ENCODE results near the gene ZNF277. TPM values are rescaled to one million over a fixed set of nuclear protein-coding genes. Genes with fewer than 3 reads are reported as not detected.

The ZNF277 gene
- total RNA-seq, 1 donor from 2014 or later, result 23.7 TPM

GRCh38 chr7:112176693-112177415 is 29.6 kb upstream of the ZNF277 start:
- no peak overlapping the region for H3K4me3 Mint-ChIP-seq
- H3K27ac Mint-ChIP-seq, result no peak overlapping the region

GRCh38 chr7:112180223-112180622 is 26.3 kb upstream of the ZNF277 start:
- Mint-ChIP-seq H3K27ac (no peak overlapping the region), H3K27me3 (ENCODE audit: low read depth) (peaks cover 2% of the 10 kb centered on the region), H3K36me3 (no peaks in the 10 kb centered on the region), H3K4me3 (no peak overlapping the region), H3K4me1 (peaks cover 19% of the 10 kb centered on the region), H3K9me3 (no peaks in the 10 kb centered on the region)
- no peak for TF ChIP-seq CTCF (IDR thresholded peaks at IDR 0.05; ENCODE audit: unreplicated experiment)
- no peak for DNase-seq (ENCODE audit: low spot score in 2 of 2, unreplicated experiment in 2 of 2)

More at GRCh38 chr7:112176693-112177415, 29.6 kb upstream of the ZNF277 start:
- no peak for TF ChIP-seq CTCF (IDR thresholded peaks at IDR 0.05; ENCODE audit: unreplicated experiment)
- H3K4me1 Mint-ChIP-seq, result peaks cover 10% of the 10 kb centered on the region
- no peak for DNase-seq (ENCODE audit: low spot score in 2 of 2, unreplicated experiment in 2 of 2)
- H3K27me3 Mint-ChIP-seq (ENCODE audit: low read depth), result peaks cover 2% of the 10 kb centered on the region
- H3K36me3 Mint-ChIP-seq, result no peaks in the 10 kb centered on the region
- no peaks in the 10 kb centered on the region for H3K9me3 Mint-ChIP-seq

GRCh38 chr7:112182749-112183148 is 23.7 kb upstream of the ZNF277 start:
- H3K4me1 Mint-ChIP-seq, result peaks cover 18% of the 10 kb centered on the region
- TF ChIP-seq CTCF (IDR thresholded peaks at IDR 0.05; ENCODE audit: unreplicated experiment), result no peak
- H3K9me3 Mint-ChIP-seq, result no peaks in the 10 kb centered on the region
- no peaks in the 10 kb centered on the region for H3K36me3 Mint-ChIP-seq
- H3K4me3 Mint-ChIP-seq, result no peak overlapping the region
- H3K27me3 Mint-ChIP-seq (ENCODE audit: low read depth), result peaks cover 1% of the 10 kb centered on the region
- H3K27ac Mint-ChIP-seq, result no peak overlapping the region
- no peak for DNase-seq (ENCODE audit: low spot score in 2 of 2, unreplicated experiment in 2 of 2)

- Mint-ChIP-seq H3K4me1 (peaks cover 20% of the 10 kb centered on the region), H3K9me3 (no peaks in the 10 kb centered on the region), H3K27ac (no peak overlapping the region), H3K4me3 (no peak overlapping the region), H3K36me3 (no peaks in the 10 kb centered on the region), H3K27me3 (ENCODE audit: low read depth) (no peaks in the 10 kb centered on the region)
- TF ChIP-seq CTCF (IDR thresholded peaks at IDR 0.05; ENCODE audit: unreplicated experiment), result no peak
- no peak for DNase-seq (ENCODE audit: low spot score in 2 of 2, unreplicated experiment in 2 of 2)
Measured at GRCh38 chr7:112183266-112183665, 23.2 kb upstream of the ZNF277 start.

GRCh38 chr7:112184455-112184854 is 22.0 kb upstream of the ZNF277 start:
- H3K27ac Mint-ChIP-seq, result no peak overlapping the region
- no peaks in the 10 kb centered on the region for H3K9me3 Mint-ChIP-seq
- no peaks in the 10 kb centered on the region for H3K27me3 Mint-ChIP-seq (ENCODE audit: low read depth)
- no peak overlapping the region for H3K4me3 Mint-ChIP-seq
- peaks cover 22% of the 10 kb centered on the region for H3K4me1 Mint-ChIP-seq
- TF ChIP-seq CTCF (IDR thresholded peaks at IDR 0.05; ENCODE audit: unreplicated experiment), result no peak
- DNase-seq (ENCODE audit: low spot score in 2 of 2, unreplicated experiment in 2 of 2), result no peak
- no peaks in the 10 kb centered on the region for H3K36me3 Mint-ChIP-seq
